DMS114 treated with DMSO at 0.1 percent for 48 hours (cell line): ENCODE measurements around the gene SLC16A10.
"Not testable (repeated sequence)": the region's sequence is repeated elsewhere in the genome, so short reads cannot be mapped to it uniquely, and the experiment has no call there.

Experiments used
- DNase-seq: peaks from one replicate; lab custom pipeline; 2025; ENCODE audit not compliant: unreplicated experiment; lab: John Stamatoyannopoulos, UW

SLC16A10 gene

DNA sequence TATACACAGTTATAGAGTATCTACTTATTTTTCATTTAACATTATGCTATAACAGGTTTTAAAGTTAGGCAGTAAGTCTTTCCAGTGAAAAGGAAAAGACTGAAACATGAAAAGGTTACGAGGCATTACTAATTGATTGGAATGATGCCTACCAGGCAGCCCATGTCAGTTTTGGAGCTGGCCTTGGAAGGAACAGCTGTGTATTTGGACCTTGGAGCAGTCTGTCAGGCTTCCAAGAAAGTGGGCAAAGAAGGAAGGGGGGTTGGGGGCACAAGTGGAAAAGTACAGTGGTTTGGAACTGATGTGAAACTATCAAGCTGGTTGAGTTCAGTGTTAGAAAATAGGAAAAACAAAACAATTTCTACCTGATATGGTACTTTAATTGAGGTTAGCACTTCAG lies 41.7 kb downstream of the SLC16A10 start:
- no peak for DNase-seq

DNA sequence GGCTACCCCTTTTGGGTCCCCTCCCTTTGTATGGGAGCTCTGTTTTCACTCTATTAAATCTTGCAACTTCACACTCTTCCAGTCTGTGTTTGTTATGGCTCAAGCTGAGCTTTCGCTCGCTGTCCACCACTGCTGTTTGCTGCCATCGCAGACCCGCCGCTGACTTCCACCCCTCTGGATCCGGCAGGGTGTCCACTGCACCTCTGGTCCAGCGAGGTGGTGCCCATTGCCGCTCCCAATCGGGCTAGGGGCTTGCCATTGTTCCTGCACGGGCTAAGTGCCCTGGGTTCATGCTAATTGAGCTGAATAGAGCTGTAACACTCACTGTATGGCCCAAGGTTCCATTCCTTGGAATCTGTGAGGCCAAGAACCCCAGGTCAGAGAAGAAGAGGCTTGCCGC lies 43.7 kb downstream of the SLC16A10 start:
- not testable (repeated sequence) for DNase-seq

DNA sequence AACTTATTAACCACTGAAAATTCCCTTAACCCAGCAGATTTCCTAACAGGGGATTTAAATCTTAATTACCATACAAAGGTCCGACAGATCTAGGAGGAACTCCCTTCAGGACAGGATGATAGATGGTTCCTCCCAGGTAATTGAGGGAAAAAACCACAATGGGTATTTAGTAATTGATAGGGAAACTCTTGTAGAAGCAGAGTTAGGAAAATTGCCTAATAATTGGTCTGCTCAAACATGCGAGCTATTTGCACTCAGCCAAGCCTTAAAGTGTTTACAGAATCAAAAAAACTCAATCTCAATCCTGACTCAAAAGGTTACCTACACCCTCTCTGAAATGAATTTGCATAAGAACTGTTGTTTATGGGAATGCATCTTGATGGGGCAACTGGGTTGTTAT lies 45.4 kb downstream of the SLC16A10 start:
- DNase-seq, result not testable (repeated sequence)

DNA sequence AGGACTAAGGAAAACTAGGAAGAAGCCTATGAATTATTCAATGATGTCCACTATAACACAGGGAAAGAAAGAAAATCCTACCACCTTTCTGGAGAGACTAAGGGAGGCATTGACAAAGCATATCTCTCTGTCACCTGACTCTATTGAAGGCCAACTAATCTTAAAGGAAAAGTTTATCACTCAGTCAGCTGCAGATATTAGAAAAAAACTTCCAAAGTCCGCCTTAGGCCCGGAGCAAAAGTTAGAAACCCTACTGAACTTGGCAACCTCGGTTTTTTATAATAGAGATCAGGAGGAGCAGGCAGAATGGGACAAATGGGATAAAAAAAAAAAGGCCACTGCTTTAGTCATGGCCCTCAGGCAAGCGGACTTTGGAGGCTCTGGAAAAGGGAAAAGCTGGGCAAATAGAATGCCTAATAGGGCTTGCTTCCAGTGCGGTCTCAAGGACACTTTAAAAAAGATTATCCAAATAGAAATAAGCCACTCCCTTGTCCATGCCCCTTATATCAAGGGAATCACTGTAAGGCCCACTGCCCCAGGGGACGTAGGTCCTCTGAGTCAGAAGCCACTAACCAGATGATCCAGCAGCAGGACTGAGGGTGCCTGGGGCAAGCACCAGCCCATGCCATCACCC lies 47.0 kb downstream of the SLC16A10 start:
- not testable (repeated sequence) for DNase-seq

DNA sequence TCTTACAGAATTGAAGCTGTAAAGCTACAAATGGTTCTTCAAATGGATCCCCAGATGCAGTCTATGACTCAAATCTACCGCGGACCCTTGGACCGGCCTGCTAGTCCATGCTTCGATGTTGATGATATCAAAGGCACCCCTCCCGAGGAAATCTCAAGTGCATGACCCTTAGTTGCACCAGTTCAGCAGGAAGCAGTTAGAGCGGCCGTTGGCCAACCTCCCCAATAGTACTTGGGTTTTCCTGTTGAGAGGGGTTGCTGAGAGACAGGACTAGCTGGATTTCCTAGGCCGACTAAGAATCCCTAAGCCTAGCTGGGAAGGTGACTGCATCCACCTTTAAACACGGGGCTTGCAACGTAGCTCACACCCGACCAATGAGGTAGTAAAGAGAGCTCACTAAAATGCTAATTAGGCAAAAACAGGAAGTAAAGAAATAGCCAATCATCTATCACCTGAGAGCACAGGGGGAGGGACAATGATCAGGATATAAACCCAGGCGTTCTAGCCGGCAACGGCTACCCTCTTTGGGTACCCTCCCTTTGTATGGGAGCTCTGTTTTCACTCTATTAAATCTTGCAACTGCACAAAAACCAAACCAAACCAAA lies 50.3 kb downstream of the SLC16A10 start:
- DNase-seq, result not testable (repeated sequence)

DNA sequence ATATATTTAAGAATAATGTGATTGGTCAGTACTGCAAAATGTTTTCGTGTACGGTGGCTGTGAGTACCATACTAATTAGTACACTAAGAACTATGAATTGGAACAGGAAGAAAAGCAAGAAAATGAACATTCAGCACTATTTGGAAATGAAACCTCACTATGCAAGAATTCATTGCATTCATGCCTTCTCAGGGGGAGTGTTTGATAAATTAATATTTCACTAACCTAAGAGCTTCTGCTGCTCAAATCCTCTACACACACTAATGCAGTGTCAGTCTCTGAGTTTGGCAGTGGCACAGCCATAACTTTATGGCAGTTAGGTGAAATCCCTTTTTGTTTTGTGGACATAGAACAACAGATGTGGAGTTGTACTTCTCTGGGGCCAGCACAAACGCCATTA lies 60.1 kb downstream of the SLC16A10 start:
- DNase-seq, result no peak

DNA sequence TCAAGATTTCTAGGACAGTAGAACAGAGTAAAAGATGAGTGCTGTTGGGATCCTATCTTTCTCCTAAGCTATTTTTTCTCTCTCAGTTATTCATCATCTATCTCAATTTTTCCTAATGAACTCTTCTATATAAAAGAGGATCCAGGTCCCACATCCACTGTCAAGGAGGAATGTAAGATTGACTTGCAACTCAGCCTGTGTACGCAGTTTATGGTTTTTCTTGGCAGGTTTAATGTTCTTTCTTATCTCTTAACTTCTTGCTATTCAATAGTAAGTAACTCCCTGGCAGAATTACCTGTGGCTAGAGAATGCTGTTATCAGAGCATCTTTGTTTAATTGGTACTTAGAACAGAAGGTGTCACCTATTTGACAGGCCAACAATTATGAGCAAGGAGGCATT lies 60.8 kb downstream of the SLC16A10 start:
- no peak for DNase-seq

DNA sequence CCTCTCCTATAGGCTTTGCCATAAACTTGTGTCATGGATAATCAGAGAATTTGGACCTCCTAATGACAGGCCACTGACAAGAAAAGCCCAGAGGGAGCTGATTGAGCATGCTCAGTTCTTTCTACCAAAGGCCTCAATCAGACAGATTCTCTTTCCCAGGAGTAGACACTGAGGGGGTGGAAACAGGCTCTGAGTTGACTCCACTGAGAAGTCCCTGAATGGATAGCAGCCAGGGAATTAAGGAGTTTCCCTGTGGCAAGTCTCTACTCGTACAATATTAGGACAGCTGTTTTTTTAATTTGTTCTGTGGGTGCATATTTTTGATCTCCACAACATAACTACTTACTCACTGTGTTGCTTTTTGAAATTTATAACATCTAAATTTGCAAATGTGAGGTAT lies 63.3 kb downstream of the SLC16A10 start:
- DNase-seq, result no peak

DNA sequence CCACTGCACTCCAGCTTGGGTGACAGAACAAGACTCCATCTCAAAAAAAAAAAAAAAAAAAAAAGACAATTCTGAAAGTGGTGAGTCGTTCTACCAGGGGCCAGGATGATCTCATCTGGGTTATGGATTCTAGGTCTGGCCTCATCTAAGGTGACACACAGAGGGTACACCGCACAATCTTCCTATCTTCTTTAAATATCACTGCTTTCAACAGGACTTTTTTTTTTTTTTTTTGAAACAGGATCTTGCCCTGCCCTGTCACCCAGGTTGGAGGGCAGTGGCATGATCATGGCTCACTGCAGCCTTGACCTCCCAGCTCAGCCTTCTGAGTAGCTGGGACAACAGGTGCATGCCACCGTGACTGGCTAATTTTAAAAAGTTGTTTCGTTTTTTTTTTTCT lies 67.7 kb downstream of the SLC16A10 start:
- no peak for DNase-seq

DNA sequence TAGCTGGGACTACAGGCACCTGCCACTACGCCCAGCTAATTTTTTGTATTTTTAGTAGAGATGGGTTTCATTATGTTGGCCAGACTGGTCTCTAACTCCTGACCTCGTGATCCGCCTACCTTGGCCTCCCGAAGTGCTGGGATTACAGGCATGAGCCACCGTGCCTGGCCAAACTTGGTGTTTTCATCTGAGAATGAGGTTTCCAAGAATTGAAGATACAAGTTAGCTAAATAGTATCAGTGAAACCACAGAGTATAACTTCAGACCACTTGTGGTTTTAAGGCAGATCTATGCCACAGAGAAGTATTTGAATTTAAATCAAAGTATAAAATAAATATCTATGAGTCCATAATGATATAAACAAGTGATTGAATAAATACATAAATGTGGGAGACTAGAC lies 70.1 kb downstream of the SLC16A10 start:
- no peak for DNase-seq

DNA sequence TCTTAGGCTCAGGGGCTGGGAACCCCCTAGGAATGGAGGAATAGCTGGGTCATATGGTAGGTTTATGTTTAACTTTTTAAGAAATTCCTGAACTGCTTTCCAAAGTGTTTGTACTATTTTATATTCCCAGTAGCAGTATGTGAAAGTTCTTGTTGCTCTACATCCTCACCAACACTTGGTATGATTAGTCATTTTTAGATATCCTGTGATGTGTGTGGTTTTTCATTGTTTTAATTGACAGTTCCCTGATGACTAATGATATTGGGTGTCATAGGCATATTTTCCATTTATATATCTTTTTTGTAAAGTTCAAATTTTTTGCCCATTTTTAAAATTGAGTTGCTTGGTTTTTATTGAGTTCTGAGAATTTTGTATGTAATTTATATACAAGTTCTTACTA lies 72.3 kb downstream of the SLC16A10 start:
- DNase-seq, result no peak

DNA sequence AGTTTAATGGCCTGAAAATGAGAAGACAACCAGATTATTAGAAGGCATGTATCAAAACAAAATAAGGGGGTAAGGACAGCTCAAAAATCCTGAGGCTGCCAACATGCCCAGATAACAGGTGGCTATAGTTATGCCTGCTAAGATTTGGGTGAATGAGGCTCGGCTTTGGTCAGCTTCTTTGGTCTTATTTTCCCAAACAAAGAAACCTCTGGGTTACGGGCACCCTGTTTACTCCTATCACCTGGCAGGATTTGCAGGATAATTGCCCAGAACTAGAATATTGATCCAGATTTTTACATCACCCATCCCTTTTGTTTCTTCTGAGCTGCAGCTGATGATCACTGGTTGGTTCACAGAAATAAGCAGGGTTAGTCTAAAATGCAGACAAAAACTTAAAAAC lies 74.3 kb downstream of the SLC16A10 start:
- DNase-seq, result no peak

DNA sequence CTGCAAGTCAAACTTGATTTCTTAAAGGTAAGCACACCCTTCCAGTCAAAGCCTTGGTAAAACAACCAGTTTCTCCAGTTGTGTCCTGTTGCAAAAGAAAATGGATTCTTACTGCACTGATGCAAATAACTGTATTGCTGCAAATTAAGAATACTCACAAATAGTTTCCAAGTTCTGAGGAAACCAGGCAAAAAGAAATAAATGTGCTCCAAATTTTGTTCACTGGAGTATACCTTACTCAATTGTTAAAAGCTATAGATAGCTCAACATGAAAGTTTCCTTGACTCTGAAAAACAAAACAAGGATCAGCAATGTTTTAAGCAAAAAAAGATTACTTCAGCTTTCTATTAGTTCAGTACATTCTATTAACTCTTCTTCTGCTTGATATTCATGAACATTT lies 75.2 kb downstream of the SLC16A10 start:
- peak; percentile 6 for DNase-seq

DNA sequence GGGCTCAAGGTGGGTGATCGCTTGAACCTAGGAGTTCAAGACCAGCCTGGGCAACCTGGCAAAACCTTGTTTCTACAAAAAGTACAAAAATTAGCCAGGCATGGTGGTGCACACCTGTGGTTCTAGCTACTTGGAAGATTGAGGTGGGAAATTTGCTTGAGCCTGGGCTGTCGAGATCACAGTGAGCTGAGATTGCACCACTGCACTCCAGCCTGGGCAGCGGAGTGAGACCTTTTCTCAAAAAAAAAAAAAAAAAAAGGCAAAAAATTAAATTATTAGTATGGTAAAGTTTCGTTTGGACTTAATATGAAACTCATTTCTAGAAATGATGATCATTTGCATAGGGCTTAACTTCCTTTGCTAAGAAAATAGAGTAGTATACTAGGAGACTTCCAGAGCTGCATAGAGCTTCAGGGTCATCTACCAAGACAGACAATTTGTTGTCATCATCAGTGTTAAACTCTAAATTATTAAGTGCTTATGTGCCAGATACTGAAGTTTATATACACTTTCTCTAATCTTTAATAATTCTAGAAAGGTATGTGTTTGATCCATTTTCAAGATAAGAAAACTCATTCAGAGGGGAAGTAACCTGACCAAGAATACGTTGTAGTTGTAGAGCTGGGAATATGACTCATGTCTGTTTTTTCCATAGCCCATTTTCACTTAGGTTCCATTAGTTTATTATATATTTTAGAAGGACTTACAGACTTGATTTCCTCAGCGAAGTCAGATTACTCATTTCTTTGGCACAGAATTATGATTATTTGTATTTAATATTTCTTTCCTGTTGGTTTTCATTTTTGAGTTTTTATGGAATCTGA lies 84.5 kb downstream of the SLC16A10 start:
- DNase-seq, result no peak

DNA sequence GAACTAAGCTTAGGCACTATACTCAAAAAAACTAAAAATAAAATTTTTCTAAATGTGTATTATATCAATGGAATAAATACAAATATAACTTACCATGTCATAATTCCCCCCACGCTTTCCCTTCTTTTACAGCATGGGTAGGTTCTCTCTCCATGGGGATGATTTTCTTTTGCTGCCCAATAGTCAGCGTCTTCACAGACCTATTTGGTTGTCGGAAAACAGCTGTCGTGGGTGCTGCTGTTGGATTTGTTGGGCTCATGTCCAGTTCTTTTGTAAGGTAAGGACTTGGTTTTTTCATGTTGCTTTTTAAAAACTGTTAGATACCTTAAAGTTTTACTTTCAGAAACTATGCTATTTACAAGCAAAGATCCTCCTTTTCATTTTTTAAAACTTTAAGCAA lies 85.3 kb downstream of the SLC16A10 start:
- DNase-seq, result no peak

DNA sequence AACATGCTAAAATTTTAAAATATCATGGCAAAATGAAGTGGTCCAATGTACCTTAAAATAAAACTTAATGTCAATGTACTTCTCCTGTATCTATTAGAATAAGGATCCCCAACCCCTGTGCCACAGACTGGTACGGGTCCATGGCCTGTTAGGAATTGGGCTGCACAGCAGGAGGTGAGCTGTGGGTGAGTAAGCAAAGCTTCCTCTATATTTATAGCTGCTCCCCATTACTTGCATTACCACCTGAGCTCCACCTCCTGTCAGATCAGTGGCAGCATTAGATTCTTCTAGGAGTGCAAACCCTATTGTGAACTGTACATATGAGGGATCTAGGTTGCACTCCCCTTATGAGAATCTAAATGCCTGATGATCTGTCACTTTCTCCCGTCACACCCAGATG lies 86.0 kb downstream of the SLC16A10 start:
- DNase-seq, result no peak

DNA sequence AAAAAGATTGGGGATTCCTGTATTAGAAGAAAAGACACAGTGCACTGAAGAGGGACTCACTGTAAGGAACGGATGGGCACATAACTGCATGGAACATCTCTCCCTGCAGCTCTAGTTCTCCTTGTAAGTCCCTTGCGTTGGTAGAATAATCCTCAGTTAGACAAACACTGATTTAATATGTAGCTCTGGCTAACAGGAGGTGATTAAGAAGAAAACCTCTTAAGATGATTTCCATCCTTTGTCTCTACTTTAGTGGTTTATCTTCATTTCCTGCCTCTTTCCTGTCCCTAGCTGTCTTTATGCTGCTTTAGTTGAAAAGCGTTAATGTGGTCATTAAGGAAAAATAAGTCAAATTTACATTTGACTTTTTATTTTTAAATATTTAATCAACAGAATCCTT lies 86.6 kb downstream of the SLC16A10 start:
- no peak for DNase-seq

DNA sequence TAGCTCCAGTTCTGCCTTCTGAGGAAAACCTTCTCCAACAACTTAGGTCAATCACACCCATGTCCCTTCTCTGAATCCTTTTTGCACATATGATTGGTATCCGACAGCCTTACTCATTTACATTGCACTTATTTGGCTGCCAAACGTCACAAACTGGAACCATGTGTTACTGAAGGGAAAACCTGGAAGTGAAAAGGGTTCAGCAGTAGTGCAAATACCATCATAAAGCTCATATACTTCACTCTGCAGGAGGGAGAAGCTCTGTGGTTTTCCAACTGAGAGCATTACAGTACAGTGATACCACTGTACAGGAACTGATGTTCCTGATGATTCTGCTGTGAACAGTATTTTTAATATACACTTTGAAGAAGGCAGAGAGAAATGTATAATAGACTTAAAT lies 87.8 kb downstream of the SLC16A10 start:
- DNase-seq, result no peak

DNA sequence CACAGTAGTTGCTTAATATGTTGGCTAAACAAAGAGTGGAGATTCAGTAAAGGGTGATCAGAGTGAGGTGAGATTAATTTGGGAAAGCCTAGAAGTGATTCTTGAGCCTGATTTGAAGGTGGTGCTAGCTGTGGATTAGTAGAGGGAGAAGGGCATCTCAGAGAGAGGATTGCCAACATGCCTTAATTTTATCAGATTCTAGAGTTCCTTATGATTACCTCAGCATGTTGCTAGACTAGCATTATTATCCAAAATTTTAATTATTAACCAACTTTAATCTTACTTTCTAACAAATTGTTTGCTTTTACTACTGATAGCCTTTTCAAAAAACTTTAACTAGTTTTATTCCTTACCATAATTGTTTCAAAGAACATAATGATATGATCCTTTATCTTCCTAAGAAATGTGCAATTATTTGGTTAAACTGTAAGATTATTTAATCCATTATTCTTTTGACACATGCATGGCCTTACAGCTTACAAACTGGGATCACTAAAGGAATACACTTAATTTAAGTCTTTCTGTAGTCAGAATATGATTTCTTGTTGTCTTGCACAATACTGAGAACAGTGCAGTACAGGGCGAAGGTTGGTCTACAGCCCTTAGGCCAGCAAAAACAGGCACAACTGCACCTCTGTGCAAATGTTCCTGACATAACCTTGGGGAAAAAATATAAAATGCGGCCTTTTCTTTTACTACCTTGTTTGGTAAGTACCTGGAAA lies 88.9 kb downstream of the SLC16A10 start:
- no peak for DNase-seq

DNA sequence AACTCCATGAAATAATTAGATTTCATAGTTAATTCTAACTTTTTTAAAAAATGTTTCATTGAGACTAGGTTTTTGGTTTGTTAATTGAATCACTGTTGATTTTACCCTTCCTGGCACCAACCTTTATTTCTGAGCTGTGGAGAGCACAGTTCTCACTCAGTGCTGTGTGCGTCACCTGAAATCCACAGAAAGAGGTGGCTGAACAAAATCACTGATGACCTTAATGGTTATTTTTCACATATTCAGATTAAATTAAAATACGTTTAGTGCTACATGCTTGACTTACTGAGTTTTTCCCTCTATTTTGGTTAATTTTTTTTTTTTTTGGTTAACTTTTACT lies 89.4 kb downstream of the SLC16A10 start:
- DNase-seq, result no peak

DNA sequence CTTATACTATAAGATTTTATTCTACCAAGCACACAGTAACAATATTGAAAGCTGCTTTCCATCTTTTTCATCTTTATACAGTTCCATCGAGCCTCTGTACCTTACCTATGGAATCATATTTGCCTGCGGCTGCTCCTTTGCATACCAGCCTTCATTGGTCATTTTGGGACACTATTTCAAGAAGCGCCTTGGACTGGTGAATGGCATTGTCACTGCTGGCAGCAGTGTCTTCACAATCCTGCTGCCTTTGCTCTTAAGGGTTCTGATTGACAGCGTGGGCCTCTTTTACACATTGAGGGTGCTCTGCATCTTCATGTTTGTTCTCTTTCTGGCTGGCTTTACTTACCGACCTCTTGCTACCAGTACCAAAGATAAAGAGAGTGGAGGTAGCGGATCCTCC lies 89.8 kb downstream of the SLC16A10 start:
- no peak for DNase-seq
